HepG2 (cell line): Measurements from ENCODE around the gene ST6GALNAC4. TPM values are rescaled to one million over a fixed set of nuclear protein-coding genes. Genes with fewer than 3 reads are reported as not detected.

Experiments
- ASH2L ChIP-seq: fragments of 300-600, 200-600 bp; sonication (generic); IDR thresholded peaks from 2 replicates; pipeline ENCODE4 v1.7.0; 2017; ENCODE audit warnings: low read depth, mild to moderate bottlenecking, moderate library complexity, mixed read lengths, low read length; ENCODE audit not compliant: insufficient read length
- FOXJ3 ChIP-seq: sonication (generic); formaldehyde crosslinking; IDR thresholded peaks from 2 replicates; pipeline ENCODE4 v1.4.0; 2020; ENCODE audit warnings: missing genetic modification reagents, mild to moderate bottlenecking, borderline replicate concordance
- HNRNPUL1 ChIP-seq: fragments of 200-400 bp; formaldehyde crosslinking; IDR thresholded peaks from 2 replicates; pipeline ENCODE4 v1.6.1; 2017; ENCODE audit warnings: low read depth, mild to moderate bottlenecking, low read length, moderate library complexity
- PAF1 ChIP-seq: IDR thresholded peaks from 2 replicates; pipeline ENCODE4 v1.6.1; 2016; ENCODE audit warnings: missing genetic modification reagents, missing compliant biosample characterization
- SP4 ChIP-seq: sonication (generic); formaldehyde crosslinking; IDR thresholded peaks from 2 replicates; pipeline ENCODE4 v1.8.1; 2023; ENCODE audit warnings: mild to moderate bottlenecking, missing genetic modification reagents
- TBX2 ChIP-seq: sonication (generic); formaldehyde crosslinking; IDR thresholded peaks from 2 replicates; pipeline ENCODE4 v1.5.0; 2020; ENCODE audit warnings: missing genetic modification reagents, mild to moderate bottlenecking, borderline replicate concordance
- TEAD2 ChIP-seq: sonication (generic); formaldehyde crosslinking; IDR thresholded peaks from 2 replicates; pipeline ENCODE4 v1.9.0; 2021; ENCODE audit warnings: missing genetic modification reagents
- ZNF577 ChIP-seq: sonication (generic); formaldehyde crosslinking; IDR thresholded peaks from 2 replicates; pipeline ENCODE4 v1.4.0; 2020; ENCODE audit warnings: mild to moderate bottlenecking, low read depth, missing genetic modification reagents, borderline replicate concordance
- polyA plus RNA-seq, 8 experiments: library from polyadenylated mRNA; depleted of rRNA in 3 of 8; stranded (reverse) in 7 of 8; unstranded in 1 of 8; fragments of >200 nt; fragmentation: Illumina TruSeq in 4 of 8; extraction: Trizol in 4 of 8; gene quantifications; 2 replicates each; pipeline versions ENCODE4 v1.2.1 to v1.2.3, GENCODE V29; 2011 to 2016; ENCODE audit warnings: low read depth in 4 of 8, missing spikeins in 1 of 8, mixed read lengths in 1 of 8; ENCODE audit not compliant: insufficient read depth in 1 of 8
- total RNA-seq, 5 experiments: library from RNA; depleted of rRNA; stranded (reverse); fragments of >200 nt; fragmentation: Illumina TruSeq; extraction: Trizol; gene quantifications; 2 replicates each; pipeline ENCODE4 v1.2.3, GENCODE V29; 2016; ENCODE audit warnings: low read depth in 1 of 5
- TF ChIP-seq, protein P1 (sequence below): sonication (generic); formaldehyde crosslinking; IDR thresholded peaks from 2 replicates; pipeline ENCODE4 v1.5.1; 2020; ENCODE audit warnings: missing genetic modification reagents, mild to moderate bottlenecking, borderline replicate concordance
- TF ChIP-seq, protein P2 (sequence below): sonication (generic); formaldehyde crosslinking; IDR thresholded peaks from 2 replicates; pipeline ENCODE4 v1.9.0; 2021; ENCODE audit warnings: missing genetic modification reagents, mild to moderate bottlenecking, borderline replicate concordance
- TF ChIP-seq, protein P3 (sequence below): sonication (generic); formaldehyde crosslinking; IDR thresholded peaks from 2 replicates; pipeline ENCODE4 v1.9.0; 2022; ENCODE audit warnings: low read depth, missing genetic modification reagents
- TF ChIP-seq, protein P4 (sequence below), 2 experiments: fragments of 450-650 bp in 1 of 2; sonication (generic) in 1 of 2; formaldehyde crosslinking in 1 of 2; IDR thresholded peaks; 2 replicates each; pipeline versions ENCODE4 v1.6.1 to v1.8.0; 2016 to 2022; ENCODE audit warnings: antibody characterized with exemption in 1 of 2, mild to moderate bottlenecking in 1 of 2, missing genetic modification reagents in 1 of 2

Gene ST6GALNAC4
- total and polyA plus RNA-seq, 2 of the 13 experiments (the other 11 are each of a cell fraction or from before 2014, with no cell fraction given): 18.8 to 27.7 TPM

DNA sequence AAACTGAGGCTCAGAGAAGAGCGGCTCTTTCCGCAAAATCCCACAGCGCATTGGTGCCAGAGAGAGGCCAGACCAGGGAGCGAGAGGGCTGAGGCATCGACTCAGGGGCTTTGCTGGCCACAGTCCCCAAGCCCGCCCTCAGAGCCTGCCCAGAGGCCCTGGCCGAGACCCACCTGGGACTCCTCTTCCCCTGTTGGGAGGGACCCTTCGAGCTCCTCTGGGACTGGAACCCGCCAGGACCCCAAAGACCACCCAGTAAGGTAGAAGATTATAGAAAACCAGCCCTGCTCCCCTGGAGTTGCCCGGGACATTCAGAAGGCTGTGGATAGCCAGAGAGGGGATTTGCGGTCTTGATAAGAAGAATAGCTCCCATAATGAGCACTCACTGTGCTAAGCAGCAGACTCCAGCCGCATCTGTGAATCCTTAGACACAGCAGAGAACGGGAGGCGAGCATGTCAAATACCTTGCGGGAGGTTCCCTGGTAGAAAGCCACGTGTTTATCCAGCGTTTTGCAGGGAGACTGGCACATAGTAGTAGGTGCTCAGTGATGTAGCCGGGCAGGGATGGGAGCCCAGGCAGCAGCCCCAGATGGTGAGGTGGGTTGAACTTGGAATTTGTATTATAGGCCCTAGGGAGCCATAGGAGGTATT lies 38.7 kb downstream of the ST6GALNAC4 start (continued):
- TF ChIP-seq, protein P1, sequence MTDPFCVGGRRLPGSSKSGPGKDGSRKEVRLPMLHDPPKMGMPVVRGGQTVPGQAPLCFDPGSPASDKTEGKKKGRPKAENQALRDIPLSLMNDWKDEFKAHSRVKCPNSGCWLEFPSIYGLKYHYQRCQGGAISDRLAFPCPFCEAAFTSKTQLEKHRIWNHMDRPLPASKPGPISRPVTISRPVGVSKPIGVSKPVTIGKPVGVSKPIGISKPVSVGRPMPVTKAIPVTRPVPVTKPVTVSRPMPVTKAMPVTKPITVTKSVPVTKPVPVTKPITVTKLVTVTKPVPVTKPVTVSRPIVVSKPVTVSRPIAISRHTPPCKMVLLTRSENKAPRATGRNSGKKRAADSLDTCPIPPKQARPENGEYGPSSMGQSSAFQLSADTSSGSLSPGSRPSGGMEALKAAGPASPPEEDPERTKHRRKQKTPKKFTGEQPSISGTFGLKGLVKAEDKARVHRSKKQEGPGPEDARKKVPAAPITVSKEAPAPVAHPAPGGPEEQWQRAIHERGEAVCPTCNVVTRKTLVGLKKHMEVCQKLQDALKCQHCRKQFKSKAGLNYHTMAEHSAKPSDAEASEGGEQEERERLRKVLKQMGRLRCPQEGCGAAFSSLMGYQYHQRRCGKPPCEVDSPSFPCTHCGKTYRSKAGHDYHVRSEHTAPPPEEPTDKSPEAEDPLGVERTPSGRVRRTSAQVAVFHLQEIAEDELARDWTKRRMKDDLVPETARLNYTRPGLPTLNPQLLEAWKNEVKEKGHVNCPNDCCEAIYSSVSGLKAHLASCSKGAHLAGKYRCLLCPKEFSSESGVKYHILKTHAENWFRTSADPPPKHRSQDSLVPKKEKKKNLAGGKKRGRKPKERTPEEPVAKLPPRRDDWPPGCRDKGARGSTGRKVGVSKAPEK (CRISPR knock-in tag): no peak
- TF ChIP-seq HNRNPUL1: no peak
- TF ChIP-seq SP4: 0 out of 2 replicates have a peak, but pooled peaks have one; percentile 33
- no peak for TF ChIP-seq ZNF577 (CRISPR knock-in tag)
- TF ChIP-seq, protein P2, sequence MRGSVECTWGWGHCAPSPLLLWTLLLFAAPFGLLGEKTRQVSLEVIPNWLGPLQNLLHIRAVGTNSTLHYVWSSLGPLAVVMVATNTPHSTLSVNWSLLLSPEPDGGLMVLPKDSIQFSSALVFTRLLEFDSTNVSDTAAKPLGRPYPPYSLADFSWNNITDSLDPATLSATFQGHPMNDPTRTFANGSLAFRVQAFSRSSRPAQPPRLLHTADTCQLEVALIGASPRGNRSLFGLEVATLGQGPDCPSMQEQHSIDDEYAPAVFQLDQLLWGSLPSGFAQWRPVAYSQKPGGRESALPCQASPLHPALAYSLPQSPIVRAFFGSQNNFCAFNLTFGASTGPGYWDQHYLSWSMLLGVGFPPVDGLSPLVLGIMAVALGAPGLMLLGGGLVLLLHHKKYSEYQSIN: no peak
- TF ChIP-seq, protein P3, sequence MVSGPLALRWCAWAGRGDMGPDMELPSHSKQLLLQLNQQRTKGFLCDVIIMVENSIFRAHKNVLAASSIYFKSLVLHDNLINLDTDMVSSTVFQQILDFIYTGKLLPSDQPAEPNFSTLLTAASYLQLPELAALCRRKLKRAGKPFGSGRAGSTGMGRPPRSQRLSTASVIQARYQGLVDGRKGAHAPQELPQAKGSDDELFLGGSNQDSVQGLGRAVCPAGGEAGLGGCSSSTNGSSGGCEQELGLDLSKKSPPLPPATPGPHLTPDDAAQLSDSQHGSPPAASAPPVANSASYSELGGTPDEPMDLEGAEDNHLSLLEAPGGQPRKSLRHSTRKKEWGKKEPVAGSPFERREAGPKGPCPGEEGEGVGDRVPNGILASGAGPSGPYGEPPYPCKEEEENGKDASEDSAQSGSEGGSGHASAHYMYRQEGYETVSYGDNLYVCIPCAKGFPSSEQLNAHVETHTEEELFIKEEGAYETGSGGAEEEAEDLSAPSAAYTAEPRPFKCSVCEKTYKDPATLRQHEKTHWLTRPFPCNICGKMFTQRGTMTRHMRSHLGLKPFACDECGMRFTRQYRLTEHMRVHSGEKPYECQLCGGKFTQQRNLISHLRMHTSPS (CRISPR knock-in tag): peak; percentile 44; the same call in 1 of the 2 replicates
- TF ChIP-seq, protein P4, sequence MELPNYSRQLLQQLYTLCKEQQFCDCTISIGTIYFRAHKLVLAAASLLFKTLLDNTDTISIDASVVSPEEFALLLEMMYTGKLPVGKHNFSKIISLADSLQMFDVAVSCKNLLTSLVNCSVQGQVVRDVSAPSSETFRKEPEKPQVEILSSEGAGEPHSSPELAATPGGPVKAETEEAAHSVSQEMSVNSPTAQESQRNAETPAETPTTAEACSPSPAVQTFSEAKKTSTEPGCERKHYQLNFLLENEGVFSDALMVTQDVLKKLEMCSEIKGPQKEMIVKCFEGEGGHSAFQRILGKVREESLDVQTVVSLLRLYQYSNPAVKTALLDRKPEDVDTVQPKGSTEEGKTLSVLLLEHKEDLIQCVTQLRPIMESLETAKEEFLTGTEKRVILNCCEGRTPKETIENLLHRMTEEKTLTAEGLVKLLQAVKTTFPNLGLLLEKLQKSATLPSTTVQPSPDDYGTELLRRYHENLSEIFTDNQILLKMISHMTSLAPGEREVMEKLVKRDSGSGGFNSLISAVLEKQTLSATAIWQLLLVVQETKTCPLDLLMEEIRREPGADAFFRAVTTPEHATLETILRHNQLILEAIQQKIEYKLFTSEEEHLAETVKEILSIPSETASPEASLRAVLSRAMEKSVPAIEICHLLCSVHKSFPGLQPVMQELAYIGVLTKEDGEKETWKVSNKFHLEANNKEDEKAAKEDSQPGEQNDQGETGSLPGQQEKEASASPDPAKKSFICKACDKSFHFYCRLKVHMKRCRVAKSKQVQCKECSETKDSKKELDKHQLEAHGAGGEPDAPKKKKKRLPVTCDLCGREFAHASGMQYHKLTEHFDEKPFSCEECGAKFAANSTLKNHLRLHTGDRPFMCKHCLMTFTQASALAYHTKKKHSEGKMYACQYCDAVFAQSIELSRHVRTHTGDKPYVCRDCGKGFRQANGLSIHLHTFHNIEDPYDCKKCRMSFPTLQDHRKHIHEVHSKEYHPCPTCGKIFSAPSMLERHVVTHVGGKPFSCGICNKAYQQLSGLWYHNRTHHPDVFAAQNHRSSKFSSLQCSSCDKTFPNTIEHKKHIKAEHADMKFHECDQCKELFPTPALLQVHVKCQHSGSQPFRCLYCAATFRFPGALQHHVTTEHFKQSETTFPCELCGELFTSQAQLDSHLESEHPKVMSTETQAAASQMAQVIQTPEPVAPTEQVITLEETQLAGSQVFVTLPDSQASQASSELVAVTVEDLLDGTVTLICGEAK (IDR thresholded peaks at IDR 0.05): no peak
- TF ChIP-seq, protein P4 (CRISPR knock-in tag; IDR thresholded peaks at IDR 0.05): 0 out of 2 replicates have a peak, but pooled peaks have one; percentile 2
- TF ChIP-seq PAF1 (CRISPR knock-in tag): no peak
- 0 out of 2 replicates have a peak, but pooled peaks have one; percentile 10 for TF ChIP-seq TBX2
- TF ChIP-seq FOXJ3 (CRISPR knock-in tag): no peak
- TF ChIP-seq ASH2L: peak; percentile 24
- no peak for TF ChIP-seq TEAD2 (CRISPR knock-in tag)
- TF ChIP-seq, all 625 proteins: peak for 8
